Heart right ventricle (tissue), 16 donors: Measurements from ENCODE around the gene RGS2. TPM values are rescaled to one million over a fixed set of nuclear protein-coding genes. Genes with fewer than 3 reads are reported as not detected.

ENCODE experiments used
- ATAC-seq, 8 donors: fragments of 200-7000 bp; cut with Tn5 transposase; one replicate each; pipeline ENCODE4 v1.9.1; 2020; ENCODE audit warnings: mild to moderate bottlenecking in 8 of 8, moderate library complexity in 8 of 8, moderate number of reproducible peaks in 1 of 8
- DNase-seq, 2 donors: peaks; one replicate each; pipeline ENCODE4 v3.0.0-alpha.2; 2020
- H3K27ac ChIP-seq, 10 donors: fragments of 200-600 bp; sonication (generic) in 2 of 10; one replicate each; pipeline versions ENCODE4 v1.5.0 to v1.8.0; 2020 to 2022; ENCODE audit warnings: mild to moderate bottlenecking in 3 of 10
- H3K27me3 ChIP-seq, 7 donors: fragments of 200-600 bp; one replicate each; pipeline ENCODE4 v1.8.0; 2021 to 2022; ENCODE audit warnings: mild to moderate bottlenecking in 2 of 7
- H3K36me3 ChIP-seq, 9 donors: fragments of 200-600 bp; sonication (generic) in 1 of 9; one replicate each; pipeline versions ENCODE4 v1.5.0 to v1.8.0; 2020 to 2022; ENCODE audit warnings: mild to moderate bottlenecking in 2 of 9
- H3K4me1 ChIP-seq, 9 donors: fragments of 200-600 bp; sonication (generic) in 1 of 9; one replicate each; pipeline versions ENCODE4 v1.5.0 to v1.8.0; 2020 to 2022; ENCODE audit warnings: mild to moderate bottlenecking in 4 of 9
- H3K4me3 ChIP-seq, 10 donors: fragments of 200-600 bp; sonication (generic) in 2 of 10; one replicate each; pipeline versions ENCODE4 v1.5.0 to v1.8.0; 2020 to 2022; ENCODE audit warnings: mild to moderate bottlenecking in 7 of 10, moderate library complexity in 2 of 10
- H3K9me3 ChIP-seq, 11 donors: fragments of 200-600 bp in 10 of 11; sonication (generic) in 2 of 11; one replicate each; pipeline versions ENCODE4 v1.5.0 to v1.8.0; 2013 to 2022; ENCODE audit warnings: mild to moderate bottlenecking in 2 of 11, control low read depth in 1 of 11, moderate library complexity in 1 of 11
- WGBS, 2 donors: extraction: QIAGEN DNeasy Blood & Tissue Kit; methylation state at CpG; one replicate each; pipeline ENCODE4 v1.1.7; 2013; ENCODE audit warnings: inconsistent platforms in 1 of 2; 5-methylcytosine and 5-hydroxymethylcytosine counted together
- intact Hi-C, 10 donors: fragments of 100-400 bp; cut with DNase I; formaldehyde crosslinking; loops; one replicate each; pipeline versions ENCODE4 v1.11.1 to v1.14.2; 2022
- polyA plus RNA-seq, 2 donors: library from polyadenylated mRNA; stranded (reverse); fragments of 200-250 nt; gene quantifications; one replicate each; pipeline ENCODE4 v1.2.3, GENCODE V29; 2013
- total RNA-seq, 10 donors: library from RNA; stranded (reverse); fragmentation: NEBNext Ultra II Directional in 3 of 10; extraction: Animal tissue kit (Norgen Biotek cat#: 25700) in 3 of 10; gene quantifications; one replicate each; pipeline versions ENCODE4 v1.2.1 to v1.2.4, GENCODE V29; 2021 to 2023
- TF ChIP-seq, protein P1 (sequence below), 9 donors: fragments of 200-600 bp; sonication (generic) in 2 of 9; IDR thresholded peaks; one replicate each; pipeline versions ENCODE4 v1.5.0 to v1.8.0; 2021 to 2022; ENCODE audit warnings: antibody characterized with exemption in 9 of 9, mild to moderate bottlenecking in 5 of 9, moderate library complexity in 1 of 9
- donor health status: Arrhythmogenic right ventricular cardiomyopathy.
- donor health status: ischemic (EF 13 %, LVEDD 7.1; RV severe dilation, severe dysfunction).
- donor health status: healthy with polysubstance abuse.
- donor health status: DM: no; HTN: yes; CAD: no.
- donor health status: DM: no; HTN: no; CAD: no.
- donor health status: ischemic (EF 25% LVEDD 6.9; RV normal size, moderate dysfunction).
- donor health status: ischemic (EF 25% LVEDD 5.7; RV mildly dilated, moderate dysfunction).
- donor health status: healthy.
- donor health status: DM: yes; HTN: yes; CAD: no.
- donor health status: Ischemic cardiomyopathy.
- donor health status: ischemic (EF 35%, LVEDD 5.7; RV mildly dilated, moderate dysfunction).
- donor health status: nonischemic (EF 11% LVEDD 7.7; RV severe dilation, severe dysfunction).
- donor health status: DM: yes; HTN: yes; CAD: no.
- donor health status: PGD.
- donor health status: ischemic (EF 29% LVEDD 5.4; RV normal size, mild dysfunction).
- donor health status: nonischemic (EF 23%, LVEDD 6.1; RV moderate dilation, normal function).

Gene RGS2
- total and polyA plus RNA-seq, 12 donors, result 12.2 to 30.8 (median 18.2) TPM

DNA sequence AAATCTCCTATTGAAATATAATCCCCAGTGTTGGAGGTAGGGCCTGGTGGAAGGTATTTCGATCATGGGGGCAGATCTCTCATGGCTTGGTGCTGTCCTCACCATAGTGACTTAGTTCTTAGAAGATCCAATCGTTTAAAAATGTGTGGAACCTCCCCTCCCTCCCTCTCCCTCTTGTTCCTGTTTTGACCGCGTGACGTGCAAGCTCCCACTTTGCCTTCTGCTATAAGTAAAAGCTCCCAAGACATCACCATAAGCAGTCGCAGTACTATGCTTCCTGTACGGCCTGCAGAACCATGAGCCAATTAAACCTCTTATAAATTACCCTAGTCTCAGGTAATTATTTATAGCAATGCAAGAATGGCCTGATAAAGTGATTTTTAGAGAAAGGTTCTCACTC, 10.9 kb upstream of the RGS2 start:
- H3K9me3 ChIP-seq, result no peaks in the 10 kb centered on the region

DNA sequence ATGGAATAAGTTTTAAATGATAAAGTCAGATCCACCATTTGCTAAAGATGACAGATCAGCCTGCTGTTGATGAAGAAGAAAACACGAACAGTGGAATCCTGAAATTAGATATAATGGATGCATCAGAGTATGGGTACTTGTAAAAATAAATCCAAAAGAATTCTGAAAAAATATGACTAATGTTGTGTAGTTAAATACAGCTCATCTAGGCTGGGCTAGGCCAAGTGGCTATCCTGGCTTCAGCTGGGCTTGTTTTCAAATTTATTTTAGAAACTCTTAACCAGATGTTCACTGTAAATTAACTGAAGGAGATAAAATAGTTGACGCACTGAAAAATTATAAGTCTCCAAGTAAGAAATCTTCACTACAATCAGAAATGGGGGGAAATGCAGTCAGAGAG, 7.4 kb upstream of the RGS2 start:
- ATAC-seq (no peak), DNase-seq (no peak)
- H3K27ac ChIP-seq, result no peak overlapping the region
- H3K4me3 ChIP-seq, result no peak overlapping the region
- H3K27me3 ChIP-seq, result no peaks in the 10 kb centered on the region
- TF ChIP-seq, protein P1, sequence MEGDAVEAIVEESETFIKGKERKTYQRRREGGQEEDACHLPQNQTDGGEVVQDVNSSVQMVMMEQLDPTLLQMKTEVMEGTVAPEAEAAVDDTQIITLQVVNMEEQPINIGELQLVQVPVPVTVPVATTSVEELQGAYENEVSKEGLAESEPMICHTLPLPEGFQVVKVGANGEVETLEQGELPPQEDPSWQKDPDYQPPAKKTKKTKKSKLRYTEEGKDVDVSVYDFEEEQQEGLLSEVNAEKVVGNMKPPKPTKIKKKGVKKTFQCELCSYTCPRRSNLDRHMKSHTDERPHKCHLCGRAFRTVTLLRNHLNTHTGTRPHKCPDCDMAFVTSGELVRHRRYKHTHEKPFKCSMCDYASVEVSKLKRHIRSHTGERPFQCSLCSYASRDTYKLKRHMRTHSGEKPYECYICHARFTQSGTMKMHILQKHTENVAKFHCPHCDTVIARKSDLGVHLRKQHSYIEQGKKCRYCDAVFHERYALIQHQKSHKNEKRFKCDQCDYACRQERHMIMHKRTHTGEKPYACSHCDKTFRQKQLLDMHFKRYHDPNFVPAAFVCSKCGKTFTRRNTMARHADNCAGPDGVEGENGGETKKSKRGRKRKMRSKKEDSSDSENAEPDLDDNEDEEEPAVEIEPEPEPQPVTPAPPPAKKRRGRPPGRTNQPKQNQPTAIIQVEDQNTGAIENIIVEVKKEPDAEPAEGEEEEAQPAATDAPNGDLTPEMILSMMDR (IDR thresholded peaks at IDR 0.05), result no peak
- intact Hi-C loops, result loop anchor here in 6 of 10 donors (5.0 to 10.0 kb wide), 5 partner anchors 167 to 327 kb away; partner anchors contain the start of gene RGS13 (in 1 of the 6)
- no peaks in the 10 kb centered on the region for H3K9me3 ChIP-seq
- H3K36me3 ChIP-seq, result no peaks in the 10 kb centered on the region
- peaks cover 0 to 10% (median 0%) of the 10 kb centered on the region in 9 donors for H3K4me1 ChIP-seq
- 71 to 72% methylated on average over 2 of the region's 2 CpGs for WGBS, 2 donors

More for the DNA sequence above, 10.9 kb upstream of the RGS2 start:
- intact Hi-C loops, result no loop called here
- DNase-seq, result no peak
- no peak overlapping the region for H3K4me3 ChIP-seq
- H3K27ac ChIP-seq, result no peak overlapping the region
- TF ChIP-seq, protein P1 (IDR thresholded peaks at IDR 0.05), result no peak
- no peaks in the 10 kb centered on the region for H3K27me3 ChIP-seq
- 80 to 86% methylated on average over 7 of the region's 7 CpGs for WGBS, 2 donors
- peaks cover 0 to 15% (median 0%) of the 10 kb centered on the region in 9 donors for H3K4me1 ChIP-seq
- ATAC-seq, result no peak
- no peaks in the 10 kb centered on the region for H3K36me3 ChIP-seq

DNA sequence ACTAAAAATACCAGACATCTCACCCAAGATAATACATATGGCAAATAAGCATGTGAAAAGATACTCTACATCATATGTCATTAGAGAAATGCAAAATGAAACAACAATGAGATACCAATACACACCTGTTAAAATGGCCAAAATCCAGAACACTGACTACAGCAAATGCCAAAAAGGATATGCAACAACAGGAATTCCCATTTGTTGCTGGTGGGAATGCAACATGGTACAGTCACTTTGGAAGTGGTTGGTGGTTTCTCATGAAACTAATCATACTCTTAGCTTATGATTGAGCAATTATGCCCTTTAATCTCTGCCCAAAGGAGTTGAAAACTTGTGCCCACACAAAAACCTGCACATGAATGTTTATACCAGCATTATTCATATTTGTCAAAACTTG, 6.4 kb upstream of the RGS2 start:
- H3K4me1 ChIP-seq, result peaks cover 0 to 19% (median 5%) of the 10 kb centered on the region in 9 donors
- DNase-seq (no peak), ATAC-seq (no peak)
- no peaks in the 10 kb centered on the region for H3K36me3 ChIP-seq
- intact Hi-C loops, result loop anchor here in 6 of 10 donors (5.0 to 10.0 kb wide), 5 partner anchors 168 to 328 kb away; partner anchors contain the start of gene RGS13 (in 1 of the 6)
- TF ChIP-seq, protein P1 (IDR thresholded peaks at IDR 0.05), result no peak
- no peaks in the 10 kb centered on the region for H3K27me3 ChIP-seq
- no peak overlapping the region for H3K4me3 ChIP-seq
- H3K9me3 ChIP-seq, result no peaks in the 10 kb centered on the region
- H3K27ac ChIP-seq, result no peak overlapping the region

DNA sequence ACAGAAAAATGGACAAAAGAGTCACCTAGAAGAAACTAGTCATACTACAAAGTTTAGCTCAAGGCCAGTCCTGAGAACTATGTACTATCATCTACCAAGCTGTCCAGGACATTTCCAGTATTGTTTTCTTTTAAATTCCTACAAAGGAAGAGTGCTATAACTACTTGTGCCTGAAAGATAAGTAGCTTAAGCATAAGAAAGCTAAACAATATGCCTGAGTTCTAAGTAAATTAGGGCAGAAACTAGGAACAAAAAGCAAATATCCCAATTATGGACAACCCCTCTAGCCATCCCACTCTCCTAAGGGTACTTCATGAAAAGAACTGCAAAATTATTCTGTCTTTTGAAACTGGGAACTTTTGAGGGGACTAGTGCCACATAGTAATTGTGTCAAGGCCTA, 5.3 kb upstream of the RGS2 start:
- DNase-seq, result no peak
- intact Hi-C loops, result loop anchor here in 6 of 10 donors (5.0 to 10.0 kb wide), 5 partner anchors 169 to 329 kb away; partner anchors contain the start of gene RGS13 (in 1 of the 6)
- Histone ChIP-seq H3K27ac (no peak overlapping the region), H3K9me3 (no peaks in the 10 kb centered on the region), H3K4me3 (no peak overlapping the region), H3K4me1 (peaks cover 0 to 28% (median 15%) of the 10 kb centered on the region in 9 donors), H3K27me3 (no peaks in the 10 kb centered on the region), H3K36me3 (no peaks in the 10 kb centered on the region)
- TF ChIP-seq, protein P1 (IDR thresholded peaks at IDR 0.05), result no peak
- ATAC-seq, result no peak
